GM04504 (cell line): ENCODE measurements around the gene MIER1.
A peak's percentile ranks its signal among the peaks of the same experiment; 100 is the strongest.
"Not testable (repeated sequence)": the region's sequence is repeated elsewhere in the genome, so short reads cannot be mapped to it uniquely, and the experiment has no call there.

Experiments
- DNase-seq: peaks from one replicate; pipeline ENCODE4 v3.0.0-alpha.2; 2012; ENCODE audit warnings: low read depth

The MIER1 gene

GRCh38 chr1:66924756-66925557 lies at the start of gene MIER1, which contains the start of gene DNAI4:
TSS of gene MIER1 (plus strand) at chr1:66924990. CDS start at chr1:66925029, 39 bp downstream.
TSS of gene DNAI4 (minus strand) at chr1:66924856. CDS start at chr1:66924831, 25 bp downstream.
- peak; percentile 96 for DNase-seq

GRCh38 chr1:66876664-66877063 lies 48.1 kb upstream of the MIER1 start:
- no peak for DNase-seq

- no peak for DNase-seq
Observed at GRCh38 chr1:66889030-66889429, 35.8 kb upstream of the MIER1 start.

GRCh38 chr1:66890621-66891020 lies 34.2 kb upstream of the MIER1 start:
- no peak for DNase-seq

- DNase-seq, result no peak
Observed at GRCh38 chr1:66893712-66894111, 31.1 kb upstream of the MIER1 start.

GRCh38 chr1:66915203-66915602 lies 9.6 kb upstream of the MIER1 start:
- not testable (repeated sequence) for DNase-seq

GRCh38 chr1:66916320-66916719 lies 8.5 kb upstream of the MIER1 start:
- no peak for DNase-seq

GRCh38 chr1:66917476-66917875 lies 7.3 kb upstream of the MIER1 start:
- no peak for DNase-seq

GRCh38 chr1:66919063-66919462 lies 5.7 kb upstream of the MIER1 start:
- DNase-seq, result no peak

GRCh38 chr1:66919828-66920227 lies 5.0 kb upstream of the MIER1 start:
- DNase-seq, result no peak

GRCh38 chr1:66920543-66920942 lies 4.2 kb upstream of the MIER1 start:
- no peak for DNase-seq

GRCh38 chr1:66925558-66925910 lies 744 bp downstream of the MIER1 start:
- no peak for DNase-seq

GRCh38 chr1:66925944-66926343 lies 1.2 kb downstream of the MIER1 start:
- no peak for DNase-seq

- no peak for DNase-seq
Observed at GRCh38 chr1:66927528-66927927, 2.7 kb downstream of the MIER1 start.

- no peak for DNase-seq
Observed at GRCh38 chr1:66929146-66929688, 4.4 kb downstream of the MIER1 start.

- no peak for DNase-seq
Observed at GRCh38 chr1:66929691-66929998, 4.9 kb downstream of the MIER1 start.

- DNase-seq, result peak; percentile 91
Observed at GRCh38 chr1:66929999-66930822, 5.4 kb downstream of the MIER1 start.

- DNase-seq, result no peak
Observed at GRCh38 chr1:66930823-66931174, 6.0 kb downstream of the MIER1 start.

- DNase-seq, result no peak
Observed at GRCh38 chr1:66931590-66931989, 6.8 kb downstream of the MIER1 start.

- DNase-seq, result no peak
Observed at GRCh38 chr1:66932291-66932690, 7.5 kb downstream of the MIER1 start.

GRCh38 chr1:66933887-66934700 lies 9.3 kb downstream of the MIER1 start:
- no peak for DNase-seq

- no peak for DNase-seq
Observed at GRCh38 chr1:66937529-66938234, 12.9 kb downstream of the MIER1 start.
